ENCODE results near the gene PI3.

Gene PI3

GRCh38 chr20:45187693-45188092 is 13.0 kb downstream of the PI3 start:
- no peak for DNase-seq (ENCODE audit: low read depth)

DNA sequence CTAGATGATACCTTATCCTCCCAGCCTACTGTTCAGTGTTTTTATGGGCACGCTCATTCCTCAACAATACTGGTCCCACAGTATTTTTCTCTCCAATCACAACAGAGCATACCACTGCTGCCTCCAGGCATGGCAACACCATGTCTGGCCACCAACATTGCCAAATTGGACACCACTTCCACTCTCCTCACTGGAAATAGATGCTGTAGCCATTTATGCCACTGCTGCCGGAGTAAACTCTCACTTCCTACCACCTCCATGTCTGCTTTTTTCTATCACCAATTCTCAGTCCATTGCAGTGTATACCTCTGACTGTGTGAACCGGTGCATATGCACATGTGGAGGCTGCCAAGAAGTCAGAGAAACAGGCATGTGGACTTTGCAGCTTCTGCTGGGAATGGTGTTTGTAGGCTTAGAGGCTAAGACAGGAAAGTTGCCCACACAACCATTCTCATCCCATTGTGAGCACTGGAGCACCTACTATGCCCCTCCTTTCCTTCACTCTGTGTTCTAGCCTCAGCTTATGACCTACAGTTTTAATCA is 14.4 kb downstream of the PI3 start:
- DNase-seq (ENCODE audit: low read depth), result no peak

DNA sequence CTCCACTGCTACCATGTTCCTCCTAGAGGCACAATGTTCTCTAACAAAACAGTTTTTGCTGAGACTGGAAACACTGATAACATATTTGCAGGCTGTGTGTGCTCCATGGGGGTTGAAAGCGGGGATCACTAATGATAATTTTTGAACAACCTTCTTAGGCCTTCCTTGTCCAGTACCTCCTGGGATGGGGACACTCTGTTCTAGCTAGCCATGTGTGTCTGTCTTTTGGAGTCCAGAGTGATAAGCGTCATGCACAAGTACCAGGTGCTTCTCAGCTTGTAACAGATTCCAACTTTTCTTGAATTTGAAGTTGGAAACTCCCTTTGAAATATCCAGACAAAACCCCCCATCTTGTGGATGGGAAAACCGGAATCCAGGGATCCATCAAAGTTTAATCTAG is 15.2 kb downstream of the PI3 start:
- DNase-seq (ENCODE audit: low read depth), result no peak

DNA sequence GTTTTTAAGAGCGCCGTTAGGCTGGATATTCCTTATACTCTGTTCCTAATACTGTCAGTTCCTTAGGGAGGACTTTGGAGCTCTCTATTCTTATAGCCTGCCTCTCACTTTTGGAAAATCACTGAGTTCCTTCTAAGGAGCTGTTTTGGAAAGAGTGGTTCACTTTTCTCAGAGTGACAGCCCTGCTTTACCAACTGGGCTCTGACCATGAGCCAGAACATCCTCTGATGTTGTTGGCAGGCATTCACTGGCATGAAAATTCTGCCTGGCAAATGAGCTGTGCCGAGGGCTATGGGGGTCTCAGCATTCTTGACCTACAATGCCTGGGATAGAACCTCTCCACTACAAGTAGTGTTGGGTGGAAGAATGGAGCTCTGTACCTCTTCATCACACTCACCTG is 17.2 kb downstream of the PI3 start:
- no peak for DNase-seq (ENCODE audit: low read depth)

GRCh38 chr20:45193331-45193730 is 18.6 kb downstream of the PI3 start:
- no peak for DNase-seq (ENCODE audit: low read depth)

DNA sequence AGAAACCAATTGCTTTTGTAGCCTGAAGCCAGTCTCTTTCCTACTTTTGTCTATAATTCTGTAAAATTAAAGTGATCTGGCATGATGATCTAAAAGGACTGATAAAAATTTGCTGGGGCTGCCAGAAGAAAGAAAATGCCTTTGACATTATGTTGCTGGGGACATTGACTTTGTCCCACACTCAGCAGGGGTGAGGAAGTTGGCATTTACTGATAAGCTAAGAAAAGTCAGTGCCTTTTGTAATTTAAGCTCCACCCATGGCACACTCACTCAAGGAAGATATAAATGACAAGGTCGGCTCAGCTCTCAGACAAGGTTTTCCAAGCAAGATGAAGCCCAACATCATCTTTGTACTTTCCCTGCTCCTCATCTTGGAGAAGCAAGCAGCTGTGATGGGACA is 32.0 kb downstream of the PI3 start, which contains the start of gene SEMG1:
Gene SEMG1, plus strand, starts transcription at position 309 of the 400 bp plus-strand sequence. Its CDS starts 21 bp downstream, at position 330.
- no peak for DNase-seq (ENCODE audit: low read depth)

DNA sequence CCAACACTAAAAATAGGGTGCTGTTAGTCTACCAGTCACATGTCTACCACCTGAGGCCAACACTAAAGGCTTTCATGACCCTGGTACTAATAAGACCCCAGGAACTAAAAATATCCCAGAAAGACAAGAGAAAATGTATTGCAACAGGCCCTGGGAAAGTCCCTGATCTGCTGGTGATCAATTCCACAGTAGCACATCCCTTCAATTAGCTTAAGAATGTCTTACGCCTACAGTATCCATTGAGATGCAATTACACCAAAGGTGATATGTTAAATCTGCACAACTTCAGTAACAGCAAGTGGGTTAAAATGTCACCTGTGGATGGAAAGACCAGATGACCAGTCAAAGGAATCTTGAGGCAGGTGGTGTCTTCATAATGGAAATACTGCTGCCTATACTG is 35.2 kb downstream of the PI3 start:
- DNase-seq (ENCODE audit: low read depth), result no peak

- DNase-seq (ENCODE audit: low read depth), result no peak
Measured at GRCh38 chr20:45211569-45212474, 37.1 kb downstream of the PI3 start.

- no peak for DNase-seq (ENCODE audit: low read depth)
Measured at GRCh38 chr20:45212836-45213235, 38.1 kb downstream of the PI3 start.

DNA sequence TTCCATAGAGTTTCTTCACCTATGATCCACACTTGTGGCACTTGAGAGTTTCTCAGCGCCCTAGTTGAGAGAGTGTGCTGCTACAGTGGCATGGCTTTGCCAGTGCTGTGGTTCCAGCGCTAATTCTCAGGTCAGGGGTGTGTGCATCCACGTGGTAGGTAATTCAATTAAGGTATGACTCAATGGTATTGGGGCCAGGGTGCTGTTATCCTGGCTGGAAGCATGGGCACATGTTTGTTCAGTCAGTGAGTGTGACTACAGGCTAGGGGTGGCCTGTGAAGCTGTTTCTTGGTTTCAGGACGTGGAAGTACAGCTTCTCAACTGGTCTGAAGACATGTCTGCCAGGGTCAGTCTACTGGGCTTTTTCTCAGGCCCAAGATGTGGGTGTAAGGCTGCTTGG is 43.4 kb downstream of the PI3 start:
- DNase-seq (ENCODE audit: low read depth), result no peak

GRCh38 chr20:45218636-45219035 is 43.9 kb downstream of the PI3 start:
- DNase-seq (ENCODE audit: low read depth), result no peak

GRCh38 chr20:45221076-45221475 is 46.4 kb downstream of the PI3 start, which contains the start of gene SEMG2:
Gene SEMG2 (plus strand): TSS chr20:45221373. CDS start chr20:45221390, 17 bp downstream.
- no peak for DNase-seq (ENCODE audit: low read depth)

GRCh38 chr20:45223136-45223535 is 48.4 kb downstream of the PI3 start:
- no peak for DNase-seq (ENCODE audit: low read depth)

Measured in activated T-cell treated with anti-CD3 and anti-CD28 coated beads for 24 hours (primary cell).